Ureter (tissue), 1 donor: Measurements from ENCODE around the gene PBX3. TPM values are rescaled to one million over a fixed set of nuclear protein-coding genes. Genes with fewer than 3 reads are reported as not detected.

Experiments used
- DNase-seq: peaks from one replicate; pipeline ENCODE4 v3.0.0-alpha.2; 2020; ENCODE audit warnings: low spot score
- total RNA-seq: library from RNA; stranded (reverse); gene quantifications from one replicate; pipeline ENCODE4 v1.2.4, GENCODE V29; 2023
- donor health status: DM: yes; HTN: yes; CAD: no.

The PBX3 gene
- total RNA-seq, 1 donor from 2014 or later = 48.3 TPM

DNA sequence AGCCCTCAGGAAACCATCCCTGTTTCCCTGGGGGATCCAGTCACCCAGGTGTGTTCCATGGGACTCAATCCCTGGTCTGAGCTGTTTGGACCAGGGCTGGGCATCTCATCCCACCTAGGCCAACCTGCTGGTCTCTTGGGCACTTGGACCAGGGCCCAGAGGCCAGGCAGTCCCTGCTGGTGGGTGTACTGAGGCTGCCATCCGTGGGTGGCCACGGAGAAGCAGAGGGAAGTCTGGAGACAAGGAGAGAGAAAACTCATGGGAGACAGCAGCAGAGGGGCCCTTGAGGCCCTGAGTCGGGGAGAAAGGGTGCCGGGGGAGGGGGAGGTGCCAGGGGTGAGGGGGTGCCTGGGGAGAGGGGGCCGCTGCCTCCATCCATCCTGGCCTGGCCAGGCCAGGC lies 247.8 kb downstream of the PBX3 start:
- DNase-seq = no peak

DNA sequence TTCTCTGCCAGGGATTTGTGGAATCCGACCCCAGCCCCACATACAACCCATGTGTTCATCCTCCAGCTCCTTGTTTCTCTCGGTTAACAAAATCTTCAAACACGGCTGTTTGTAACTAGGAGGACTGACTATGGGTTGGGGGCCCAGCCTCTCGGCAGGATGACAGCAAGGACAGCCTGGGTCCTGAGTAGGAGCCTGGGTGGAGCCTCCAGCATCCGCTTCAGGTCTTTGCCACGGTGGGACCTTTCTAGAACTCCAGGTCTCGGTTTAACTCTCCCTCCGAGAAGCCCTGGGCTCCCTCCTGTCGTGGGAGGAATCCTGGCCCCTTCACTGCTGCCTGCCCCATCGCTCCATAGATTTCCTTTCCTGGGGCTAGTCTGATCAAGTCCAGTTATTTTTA lies 248.5 kb downstream of the PBX3 start:
- no peak for DNase-seq

DNA sequence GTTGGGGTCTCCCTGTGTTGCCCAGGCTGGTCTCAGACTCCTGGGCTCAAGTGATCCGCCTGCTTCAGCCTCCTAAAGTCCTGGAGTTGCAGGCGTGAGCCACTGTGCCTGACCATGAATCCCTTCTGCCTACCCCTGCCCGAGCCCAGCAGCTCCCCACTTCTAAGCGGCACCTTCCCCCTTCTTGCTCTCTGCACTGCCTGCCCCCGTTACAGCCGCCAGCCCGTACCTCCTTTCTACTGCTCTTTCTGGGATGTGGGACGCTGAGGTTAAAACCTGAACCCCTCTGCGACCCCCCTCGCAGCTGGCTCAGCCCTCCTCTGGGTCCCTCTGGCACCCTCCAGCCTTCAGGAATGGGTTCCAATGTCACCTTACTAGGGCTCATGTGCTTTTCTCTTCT lies 249.6 kb downstream of the PBX3 start:
- DNase-seq = no peak

DNA sequence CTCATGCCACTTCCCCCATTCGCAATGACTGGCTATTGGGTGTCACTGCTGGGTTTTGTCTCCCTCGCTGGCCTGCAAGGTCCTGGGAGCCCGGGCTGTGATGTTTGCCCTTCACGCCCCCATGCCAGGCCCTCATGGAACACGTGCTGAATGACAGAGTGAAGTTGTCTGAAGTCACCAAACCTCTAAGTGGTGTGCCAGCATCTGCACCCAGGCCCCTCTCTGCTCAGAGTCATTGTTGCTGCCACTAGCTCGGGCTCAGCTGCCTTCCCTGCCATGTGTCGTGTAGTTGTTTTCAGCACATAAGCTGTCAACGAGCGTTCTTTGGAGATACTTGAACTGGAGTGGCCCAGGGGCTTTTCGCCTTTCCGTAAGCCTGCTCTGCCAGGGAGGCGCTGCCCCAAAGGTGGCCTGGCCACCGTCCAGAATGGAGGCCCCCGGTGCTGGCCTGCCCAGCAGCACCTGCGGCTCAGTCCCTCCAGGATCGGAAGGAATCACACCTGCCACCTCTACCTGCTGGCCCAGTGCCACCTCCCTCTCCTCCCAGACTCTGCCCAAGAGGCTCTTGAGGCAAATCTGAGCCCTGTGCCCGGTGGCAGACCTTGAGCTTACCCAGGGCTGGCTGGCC lies 250.1 kb downstream of the PBX3 start:
- no peak for DNase-seq

DNA sequence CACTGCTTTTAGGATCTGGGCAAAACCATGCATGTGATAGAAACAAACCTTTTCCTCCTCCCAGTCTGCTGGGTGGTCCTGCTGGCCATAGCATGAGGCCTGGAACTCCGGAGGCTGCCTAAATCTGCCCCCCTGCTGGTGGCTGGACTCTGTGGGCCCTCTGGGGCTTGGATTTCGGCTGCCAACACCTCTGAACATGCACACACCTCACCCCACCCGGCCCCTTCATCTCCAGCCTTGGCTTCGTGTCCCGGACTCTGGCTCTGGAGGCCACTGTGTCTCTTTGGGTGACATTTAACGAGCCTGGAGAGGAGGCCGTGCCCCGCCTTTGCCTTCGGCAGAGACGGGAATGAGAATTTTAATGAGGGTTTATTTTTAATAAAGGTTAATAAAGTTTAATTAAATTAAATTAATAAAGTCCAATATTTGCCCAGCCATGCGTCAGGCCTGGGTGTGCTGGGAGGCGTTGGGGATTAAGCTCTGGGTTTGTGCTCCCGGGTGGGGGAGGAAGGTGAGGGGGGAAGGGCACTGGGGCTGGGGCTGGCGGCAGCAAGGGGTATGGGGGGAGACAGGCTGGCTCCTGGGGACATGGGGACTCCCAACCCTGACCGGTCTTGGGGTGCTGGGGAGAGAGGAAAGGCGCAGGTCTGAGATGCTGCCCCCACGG lies 251.8 kb downstream of the PBX3 start:
- DNase-seq = no peak

DNA sequence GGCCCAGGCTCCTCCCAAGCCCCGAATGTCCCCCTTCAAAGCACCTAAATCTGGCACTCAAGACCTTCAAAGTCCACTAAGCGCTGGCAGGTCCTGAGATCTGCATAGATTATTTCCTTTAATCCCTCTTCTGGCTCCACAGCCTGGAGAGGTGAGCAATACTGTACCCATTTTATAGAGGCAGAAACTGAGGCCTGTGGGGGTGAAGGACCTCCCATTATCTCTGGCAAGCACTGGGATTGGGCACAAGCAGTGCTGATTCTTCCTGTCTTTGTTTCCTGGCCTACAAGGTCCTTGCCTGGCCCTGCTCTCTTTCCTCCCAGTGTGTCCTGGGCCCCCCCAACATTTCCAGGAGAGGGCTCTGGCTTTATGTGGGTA lies 252.3 kb downstream of the PBX3 start:
- DNase-seq = no peak

DNA sequence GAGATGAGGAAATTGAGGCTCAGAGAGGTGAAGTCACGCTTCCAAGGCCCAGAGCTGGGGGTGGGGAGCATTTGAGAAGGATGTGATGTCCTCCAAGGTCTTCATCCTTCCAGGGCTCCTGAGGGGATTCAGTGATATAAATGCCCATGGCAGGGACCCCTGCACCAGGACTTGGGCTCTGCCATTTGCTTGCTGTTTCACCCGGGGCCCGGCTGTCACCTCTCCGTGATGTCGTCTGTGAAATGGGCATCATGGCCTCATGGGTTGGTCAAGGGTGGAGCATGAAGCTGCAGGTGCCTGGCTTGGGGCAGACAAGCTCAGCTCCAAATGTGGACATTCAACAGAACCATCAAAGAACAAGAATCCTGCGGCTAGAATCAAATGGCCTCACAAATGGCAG lies 253.1 kb downstream of the PBX3 start:
- no peak for DNase-seq

DNA sequence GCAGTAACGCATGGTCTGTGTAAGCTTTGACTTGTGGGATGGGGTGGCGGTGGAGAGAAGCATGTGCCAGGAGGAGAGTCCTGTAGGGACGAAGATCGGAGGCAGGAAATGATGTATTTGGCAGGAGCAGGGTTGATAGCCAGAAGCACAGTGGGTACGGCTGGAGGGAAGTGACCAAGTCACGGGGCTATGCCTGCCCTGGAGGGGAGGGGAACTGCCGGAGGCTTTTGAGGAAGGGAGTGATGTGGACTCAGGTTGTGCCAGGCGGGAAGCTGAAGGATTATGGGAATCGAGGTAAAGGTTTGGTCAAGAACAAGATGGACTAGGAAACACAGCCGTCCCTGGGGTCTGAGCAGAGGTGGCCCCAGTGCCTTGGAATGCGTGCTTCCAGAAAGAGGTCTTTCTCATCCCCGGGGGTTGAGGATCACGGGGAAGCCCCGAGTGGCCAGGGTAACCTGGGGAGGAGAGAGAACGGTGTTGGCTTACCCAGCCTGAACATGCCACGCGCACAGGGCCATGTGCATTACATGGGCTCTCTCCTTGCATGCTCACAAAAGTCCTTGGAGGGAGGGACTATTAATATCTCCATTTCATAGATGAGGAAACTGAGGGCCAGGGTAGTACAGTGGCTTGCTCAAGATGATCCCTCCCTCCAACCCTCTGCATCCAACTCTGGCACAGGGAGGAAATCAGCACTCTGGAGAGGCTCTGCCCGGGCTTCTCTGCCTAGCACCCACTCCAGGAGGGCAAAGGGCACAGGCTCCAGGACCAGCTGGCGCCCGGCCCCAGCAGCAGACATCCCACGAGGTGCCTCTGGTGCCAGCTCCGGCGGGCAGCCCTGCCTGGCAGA lies 253.8 kb downstream of the PBX3 start:
- DNase-seq = no peak

DNA sequence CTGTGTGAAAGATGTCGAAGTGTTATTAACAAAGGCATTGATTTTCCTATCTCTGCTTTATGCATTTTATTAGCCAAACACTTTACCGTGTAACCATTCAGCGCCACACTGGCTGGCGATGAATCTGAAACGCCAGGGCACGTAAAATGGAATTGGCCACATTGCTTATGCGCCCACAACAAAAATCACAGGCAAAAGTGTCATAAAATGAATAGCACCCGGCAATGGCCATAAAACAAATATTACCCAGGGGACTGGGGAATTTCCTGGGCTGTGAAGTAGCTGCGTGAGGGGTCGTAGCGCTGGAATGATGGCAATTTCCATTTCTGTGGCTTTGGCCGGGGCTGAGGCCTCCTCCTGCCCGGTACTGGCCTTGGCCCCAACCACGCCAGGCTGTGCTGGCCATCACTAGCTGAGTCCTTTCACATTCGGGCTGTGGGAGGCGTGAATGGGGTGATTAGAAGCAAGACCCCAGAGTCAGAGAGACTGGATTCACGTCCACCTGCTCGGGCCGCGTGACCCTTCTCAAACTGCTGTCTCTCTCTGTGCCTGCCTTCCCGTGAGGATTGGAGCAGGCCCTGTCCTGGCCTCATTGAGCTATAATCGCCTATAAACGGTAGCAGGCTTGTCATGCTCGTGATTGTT lies 254.5 kb downstream of the PBX3 start:
- DNase-seq = no peak

DNA sequence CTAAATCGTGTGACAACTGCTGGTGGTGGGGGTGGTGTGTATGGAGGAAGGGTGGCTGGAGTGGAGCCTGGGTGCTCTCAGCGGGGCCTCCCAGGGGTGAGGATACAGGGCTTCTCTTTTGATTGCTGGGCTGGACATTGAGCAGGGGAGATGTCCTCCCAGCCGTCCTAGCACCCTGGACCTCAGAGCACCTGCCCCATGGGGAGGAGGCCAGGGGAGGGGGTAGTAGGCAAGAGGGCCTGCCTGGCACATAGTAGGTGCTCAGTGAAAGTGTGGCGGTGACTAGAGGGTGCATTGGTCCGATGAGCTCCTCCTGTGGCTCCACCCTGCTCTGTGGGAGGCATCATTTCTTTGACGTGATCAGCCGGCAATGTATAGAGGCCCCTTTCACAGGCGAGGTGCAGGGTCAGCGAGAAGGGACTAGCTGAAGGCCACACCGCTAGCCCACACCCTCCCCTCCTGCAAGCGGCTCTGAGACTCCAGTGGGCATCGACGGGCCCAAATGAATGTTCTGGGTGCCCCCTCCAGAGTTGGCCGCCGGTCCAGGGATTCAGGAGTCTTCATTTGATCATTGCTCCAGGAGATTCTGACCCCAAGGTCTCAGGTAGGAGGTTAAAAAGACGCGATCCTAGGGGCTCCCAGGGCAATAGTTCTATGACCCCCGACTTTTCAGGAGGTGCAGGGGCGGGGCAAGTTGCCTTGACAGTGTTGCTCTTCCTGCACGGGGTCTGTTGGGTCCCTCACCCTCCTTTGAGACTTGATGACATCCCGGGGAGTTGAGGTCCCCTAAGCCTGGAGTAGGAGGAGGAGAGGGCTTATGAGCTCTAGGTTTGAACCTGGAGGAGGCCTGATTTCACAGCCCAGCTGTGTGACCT lies 255.5 kb downstream of the PBX3 start:
- no peak for DNase-seq

DNA sequence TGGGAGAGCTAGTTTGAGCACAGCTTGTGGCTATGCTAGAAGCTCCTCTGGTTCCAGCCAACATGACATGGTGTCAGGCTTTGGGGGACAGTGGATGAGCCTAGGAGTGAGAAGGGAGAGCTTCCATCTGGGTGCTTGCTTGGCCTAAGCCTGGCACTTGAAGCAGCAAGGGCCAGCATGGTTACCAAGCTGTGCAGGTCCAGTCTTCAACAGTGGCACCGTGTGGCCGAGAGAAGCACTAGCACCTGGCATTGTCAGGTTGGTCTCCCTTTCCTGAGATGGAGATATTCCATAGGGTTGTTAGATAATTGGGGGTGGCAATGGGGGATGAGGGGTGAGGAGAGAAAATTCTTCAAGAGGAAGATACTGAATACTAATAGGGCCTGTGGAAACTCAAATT lies 261.9 kb downstream of the PBX3 start:
- no peak for DNase-seq

DNA sequence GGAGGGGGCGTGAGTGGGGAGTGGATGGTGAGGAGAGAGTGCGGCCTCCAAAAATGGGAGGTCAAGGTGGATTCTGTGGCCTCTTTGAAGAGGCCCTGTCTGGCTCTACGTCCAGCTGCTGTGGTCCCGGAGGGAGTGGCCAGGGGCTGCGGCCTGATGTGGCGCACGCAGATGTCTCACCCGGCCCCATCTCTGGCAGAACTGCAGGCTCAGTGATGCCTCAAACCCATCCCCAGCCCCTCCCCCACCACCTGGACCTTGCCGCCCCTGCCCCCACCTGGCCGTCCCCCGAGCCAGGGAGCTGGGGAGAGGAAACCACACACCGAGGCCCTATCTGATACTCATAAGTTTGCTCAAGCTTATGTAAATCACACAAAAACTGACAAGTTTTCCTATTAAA lies 267.6 kb downstream of the PBX3 start:
- no peak for DNase-seq

DNA sequence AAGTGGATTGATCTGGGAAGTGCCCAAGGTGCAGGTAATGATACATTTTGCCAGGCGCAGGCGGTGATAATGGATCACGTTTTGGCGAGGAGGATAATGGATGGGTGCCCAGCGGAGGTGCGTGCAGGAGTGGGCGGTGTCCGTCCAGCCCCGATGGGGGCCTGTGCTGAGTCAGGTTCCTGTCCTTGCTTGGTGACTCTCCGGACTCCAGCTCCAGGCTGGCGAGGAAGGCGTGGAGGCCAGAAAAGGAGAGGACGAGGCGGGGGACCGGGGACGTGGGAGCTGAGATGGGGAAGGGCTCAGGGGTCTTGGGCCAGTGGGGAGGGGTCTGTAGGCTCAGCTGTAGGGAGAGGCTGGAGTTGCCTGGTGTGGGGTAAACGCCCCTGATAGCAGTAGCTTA lies 268.3 kb downstream of the PBX3 start:
- no peak for DNase-seq

DNA sequence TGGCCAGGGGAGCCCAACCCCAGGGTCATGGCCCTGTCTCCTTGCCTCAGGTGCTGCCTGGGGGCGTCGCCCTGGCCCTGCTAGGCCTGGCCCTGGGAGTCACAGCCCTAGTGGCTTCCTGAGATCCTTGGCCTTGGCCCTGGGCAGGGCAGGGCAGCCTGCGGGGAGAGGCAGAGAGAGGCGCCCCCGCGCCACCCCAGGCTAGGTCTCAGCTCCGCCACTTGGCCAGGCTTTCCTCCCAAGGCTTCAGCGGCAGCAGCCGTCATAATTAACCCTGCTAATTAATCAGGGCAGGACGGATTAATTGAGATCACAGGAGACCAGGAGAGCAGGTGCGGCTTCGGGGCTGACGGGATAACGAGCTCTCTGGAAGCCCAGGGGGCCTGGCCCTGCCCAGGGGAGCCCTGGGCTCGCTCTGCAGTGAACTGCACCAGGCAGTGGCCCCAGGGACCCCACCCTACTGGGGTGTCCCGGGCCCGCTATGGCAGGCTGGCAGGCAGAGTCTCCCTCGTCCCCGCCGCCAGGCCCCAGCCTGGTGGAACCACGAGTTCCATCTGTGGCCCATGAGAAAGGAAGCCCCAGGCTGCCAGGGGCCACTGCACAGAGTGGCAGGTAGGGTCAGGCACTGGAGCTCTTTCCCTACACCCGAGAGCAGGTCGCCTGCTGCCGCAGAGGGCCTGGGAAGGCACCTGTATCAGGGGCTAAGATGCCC lies 269.6 kb downstream of the PBX3 start:
- no peak for DNase-seq

Other genes with a start within 250 kb of the PBX3 start
- 80.0 TPM for gene MAPKAP1, start 40.2 kb upstream of the PBX3 start, total RNA-seq